Measurements from ENCODE around the gene TEAD1. TPM values are rescaled to one million over a fixed set of nuclear protein-coding genes. Genes with fewer than 3 reads are reported as not detected.
"Not testable (repeated sequence)": the region's sequence is repeated elsewhere in the genome, so short reads cannot be mapped to it uniquely, and the experiment has no call there.

Gene TEAD1
- total RNA-seq, 2 experiments from 2014 or later, result 0.12 to 0.15 TPM

DNA sequence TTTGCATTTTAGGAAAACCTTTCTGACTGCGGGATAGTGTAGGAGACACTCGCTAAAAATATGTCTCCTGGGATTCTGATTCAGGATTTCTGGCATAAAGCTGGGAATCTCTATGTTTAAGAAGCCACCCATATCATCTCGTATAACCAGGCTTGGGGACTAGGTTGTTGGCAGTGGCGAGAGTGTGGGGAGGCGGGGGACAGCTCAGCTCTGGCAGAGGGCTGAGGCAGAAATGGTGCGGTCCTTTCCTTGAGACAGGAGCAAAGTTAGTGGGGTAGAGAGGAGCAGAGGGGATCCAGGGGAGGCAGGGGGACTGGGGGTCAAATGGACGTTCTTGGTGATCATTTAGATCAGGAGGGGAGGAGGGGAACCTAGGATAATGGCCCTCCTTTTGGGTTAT is 74.3 kb downstream of the TEAD1 start:
- H3K36me3 Mint-ChIP-seq (ENCODE audit: low read depth), result no peaks in the 10 kb centered on the region
- no peak overlapping the region for H3K27ac Mint-ChIP-seq
- no peak for DNase-seq
- peaks cover 11% of the 10 kb centered on the region for H3K27me3 Mint-ChIP-seq
- ChIA-PET CTCF (no interaction called here), POLR2A (no interaction called here)
- no peaks in the 10 kb centered on the region for H3K4me1 Mint-ChIP-seq
- no peaks in the 10 kb centered on the region for H3K9me3 Mint-ChIP-seq
- H3K4me3 Mint-ChIP-seq, result no peak overlapping the region

GRCh38 chr11:12749442-12749841 is 75.2 kb downstream of the TEAD1 start:
- no peak for DNase-seq
- Mint-ChIP-seq H3K9me3 (no peaks in the 10 kb centered on the region), H3K27me3 (peaks cover 14% of the 10 kb centered on the region), H3K4me3 (no peak overlapping the region), H3K36me3 (ENCODE audit: low read depth) (no peaks in the 10 kb centered on the region), H3K27ac (no peak overlapping the region), H3K4me1 (no peaks in the 10 kb centered on the region)
- POLR2A ChIA-PET, result no interaction called here
- CTCF ChIA-PET, result no interaction called here

GRCh38 chr11:12750181-12750580 is 76.0 kb downstream of the TEAD1 start:
- H3K9me3 Mint-ChIP-seq, result no peaks in the 10 kb centered on the region
- CTCF ChIA-PET, result interaction anchor here (0.6 kb wide), 1 partner anchor 28 kb away, joined by 3 read pairs; no protein-coding TSS in a partner anchor
- DNase-seq, result no peak
- H3K36me3 Mint-ChIP-seq (ENCODE audit: low read depth), result no peaks in the 10 kb centered on the region
- no peak overlapping the region for H3K27ac Mint-ChIP-seq
- H3K4me3 Mint-ChIP-seq, result no peak overlapping the region
- H3K4me1 Mint-ChIP-seq, result no peaks in the 10 kb centered on the region
- H3K27me3 Mint-ChIP-seq, result peaks cover 13% of the 10 kb centered on the region
- POLR2A ChIA-PET, result no interaction called here

DNA sequence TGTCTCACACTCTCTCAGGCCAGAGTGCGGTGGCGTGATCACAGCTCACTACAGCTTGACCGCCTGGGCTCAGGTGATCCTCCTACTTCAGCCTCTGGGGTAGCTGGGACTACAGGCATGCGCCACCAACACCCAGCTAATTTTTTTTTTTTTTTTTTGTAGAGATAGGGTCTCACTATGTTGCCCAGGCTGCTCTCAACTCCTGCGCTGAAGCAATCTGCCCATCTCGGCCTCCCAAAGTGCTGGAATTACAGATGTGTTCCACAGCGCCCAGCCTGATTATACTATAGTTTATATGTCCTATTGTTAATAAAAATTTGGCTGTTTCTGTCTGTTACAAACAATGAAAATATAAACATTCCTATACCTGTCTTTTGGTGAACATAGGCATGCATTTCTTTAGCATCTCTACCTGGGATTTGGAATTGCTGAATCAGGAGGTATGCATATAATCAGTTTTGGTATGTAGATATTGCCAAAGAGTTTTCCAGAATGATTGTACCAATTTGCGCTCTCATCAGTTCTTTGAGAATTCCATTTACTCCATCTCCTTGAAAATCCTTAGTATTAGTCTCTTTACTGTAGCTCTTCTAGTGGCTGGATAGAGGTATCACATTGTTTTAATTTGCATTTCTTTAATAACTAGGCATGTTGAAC is 78.8 kb downstream of the TEAD1 start:
- H3K36me3 Mint-ChIP-seq (ENCODE audit: low read depth), result no peaks in the 10 kb centered on the region
- H3K27ac Mint-ChIP-seq, result no peak overlapping the region
- H3K27me3 Mint-ChIP-seq, result peaks cover 11% of the 10 kb centered on the region
- ChIA-PET CTCF (no interaction called here), POLR2A (no interaction called here)
- H3K9me3 Mint-ChIP-seq, result no peaks in the 10 kb centered on the region
- H3K4me3 Mint-ChIP-seq, result no peak overlapping the region
- no peak for DNase-seq
- no peaks in the 10 kb centered on the region for H3K4me1 Mint-ChIP-seq

DNA sequence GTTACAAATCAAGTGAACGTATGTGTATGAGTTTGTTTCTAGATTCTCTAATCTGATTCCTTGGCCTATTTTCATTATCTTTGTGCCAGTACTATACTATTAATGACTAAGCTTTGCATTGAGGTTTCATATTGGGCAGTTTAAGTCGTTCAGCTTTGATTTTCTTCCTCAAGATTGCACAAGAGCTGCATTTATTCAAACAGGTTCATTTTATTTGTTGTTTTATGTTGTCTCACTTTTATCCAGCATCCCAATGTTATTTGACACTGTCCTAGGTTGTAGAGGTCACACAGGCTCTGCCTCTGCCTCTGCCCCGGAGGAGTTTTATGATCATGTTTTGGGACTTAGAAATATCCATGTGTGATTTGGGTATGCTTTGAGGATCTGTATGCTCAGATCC is 79.8 kb downstream of the TEAD1 start:
- Mint-ChIP-seq H3K27me3 (peaks cover 12% of the 10 kb centered on the region), H3K9me3 (no peaks in the 10 kb centered on the region), H3K36me3 (ENCODE audit: low read depth) (no peaks in the 10 kb centered on the region), H3K4me1 (no peaks in the 10 kb centered on the region), H3K27ac (no peak overlapping the region), H3K4me3 (no peak overlapping the region)
- ChIA-PET CTCF (interaction anchor here (0.6 kb wide), 1 partner anchor 255 kb away, joined by 4 read pairs; no protein-coding TSS in a partner anchor), POLR2A (no interaction called here)
- no peak for DNase-seq

DNA sequence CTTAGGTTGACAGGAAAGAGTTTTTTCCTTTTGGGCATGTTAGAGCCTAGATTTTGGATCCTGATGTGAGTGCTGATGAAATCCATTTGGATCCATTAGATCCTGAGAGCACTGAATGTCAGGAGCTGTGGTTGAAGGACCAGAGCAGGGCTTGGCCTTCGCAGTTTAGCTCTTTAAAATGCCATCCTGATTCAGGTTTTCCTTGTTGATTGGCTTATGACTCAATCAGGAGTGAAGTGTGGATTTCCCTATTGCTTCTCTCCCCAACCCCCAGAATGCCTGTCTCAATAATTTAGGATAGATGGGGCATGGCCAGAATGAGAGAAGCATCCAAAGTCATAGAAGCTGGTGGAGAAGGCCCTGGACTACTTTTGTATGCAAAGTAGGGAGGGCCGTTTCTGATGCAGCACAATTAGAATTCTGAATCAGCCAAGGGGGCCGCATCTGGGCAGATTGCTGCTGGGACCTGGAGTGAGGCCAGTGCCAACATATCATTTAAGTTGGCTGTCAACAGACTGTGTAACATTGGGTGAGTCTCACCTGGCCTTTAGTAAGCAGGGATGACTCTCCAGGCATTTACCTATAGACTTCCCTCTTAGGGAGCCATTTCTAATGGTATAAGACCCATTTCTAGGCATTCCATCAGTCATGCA is 80.5 kb downstream of the TEAD1 start:
- Mint-ChIP-seq H3K27ac (no peak overlapping the region), H3K4me1 (no peaks in the 10 kb centered on the region), H3K36me3 (ENCODE audit: low read depth) (no peaks in the 10 kb centered on the region), H3K27me3 (peaks cover 16% of the 10 kb centered on the region), H3K4me3 (no peak overlapping the region), H3K9me3 (no peaks in the 10 kb centered on the region)
- POLR2A ChIA-PET, result no interaction called here
- DNase-seq, result no peak
- CTCF ChIA-PET, result interaction anchor here (0.6 to 1.8 kb wide), 3 partner anchors 9 to 256 kb away, joined by 3 to 4 read pairs (median 4); no protein-coding TSS in a partner anchor

DNA sequence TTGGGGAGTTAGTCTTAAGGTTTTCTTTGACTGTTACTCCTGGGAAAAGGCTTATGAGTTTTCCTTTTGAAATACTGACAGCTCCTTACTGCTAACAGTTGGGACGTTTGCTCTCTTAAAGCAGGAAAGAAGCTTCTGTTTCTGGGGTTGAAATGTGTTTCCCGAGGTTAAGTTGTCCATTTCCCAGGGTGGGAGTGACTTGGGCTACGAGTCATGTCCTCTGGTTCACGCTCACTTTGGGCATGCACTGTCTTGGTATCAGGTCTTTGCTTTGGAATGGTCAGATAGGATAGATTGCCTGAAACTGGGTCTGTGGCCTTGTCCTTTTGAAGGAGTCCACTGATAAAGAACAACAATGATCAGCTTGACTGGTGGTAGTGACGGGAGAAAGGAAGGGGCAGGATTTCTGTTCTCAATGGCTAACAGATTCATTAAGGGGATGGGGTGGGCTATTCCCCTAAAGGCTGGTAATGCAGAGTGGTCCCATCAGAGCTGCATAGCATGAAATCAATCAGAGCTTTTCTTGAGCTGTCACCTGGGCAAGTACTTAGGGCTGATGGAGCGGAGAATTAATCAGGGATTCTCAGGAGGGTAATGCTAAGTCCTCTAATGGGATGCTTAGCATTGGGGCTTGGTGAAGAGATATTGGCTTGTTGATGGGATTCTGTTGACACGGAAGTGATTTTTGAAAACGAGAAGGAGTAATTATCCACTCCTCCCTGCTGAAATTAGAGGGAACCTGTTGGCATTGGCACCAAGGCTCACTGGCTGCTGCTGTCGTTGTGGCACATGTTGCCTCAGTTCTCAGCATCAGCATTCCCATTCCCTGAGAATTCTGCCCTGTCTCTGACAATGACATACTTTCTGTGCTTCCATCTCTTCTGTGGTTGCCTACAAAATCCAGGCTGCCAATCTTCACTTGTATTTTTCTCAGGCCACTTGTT is 81.6 kb downstream of the TEAD1 start:
- CTCF ChIA-PET, result interaction anchor here (1.8 kb wide), 1 partner anchor 8 kb away, joined by 4 read pairs; no protein-coding TSS in a partner anchor
- no peak for DNase-seq
- H3K9me3 Mint-ChIP-seq, result no peaks in the 10 kb centered on the region
- H3K27me3 Mint-ChIP-seq, result peaks cover 22% of the 10 kb centered on the region
- no peak overlapping the region for H3K4me3 Mint-ChIP-seq
- H3K27ac Mint-ChIP-seq, result no peak overlapping the region
- POLR2A ChIA-PET, result no interaction called here
- H3K4me1 Mint-ChIP-seq, result no peaks in the 10 kb centered on the region
- no peaks in the 10 kb centered on the region for H3K36me3 Mint-ChIP-seq (ENCODE audit: low read depth)

- no peak for DNase-seq
These were observed 82.2 kb downstream of the TEAD1 start for GRCh38 chr11:12756454-12756806.

GRCh38 chr11:12756867-12757266 is 82.6 kb downstream of the TEAD1 start:
- POLR2A ChIA-PET, result no interaction called here
- no peak overlapping the region for H3K4me3 Mint-ChIP-seq
- no peak for DNase-seq
- peaks cover 24% of the 10 kb centered on the region for H3K27me3 Mint-ChIP-seq
- no peak overlapping the region for H3K27ac Mint-ChIP-seq
- H3K36me3 Mint-ChIP-seq (ENCODE audit: low read depth), result no peaks in the 10 kb centered on the region
- no peaks in the 10 kb centered on the region for H3K4me1 Mint-ChIP-seq
- H3K9me3 Mint-ChIP-seq, result no peaks in the 10 kb centered on the region
- CTCF ChIA-PET, result interaction anchor here (0.9 to 1.1 kb wide), 2 partner anchors 9 to 37 kb away, joined by 3 read pairs; no protein-coding TSS in a partner anchor

More at GRCh38 chr11:12756454-12756806, 82.2 kb downstream of the TEAD1 start:
- Mint-ChIP-seq H3K9me3 (no peaks in the 10 kb centered on the region), H3K27ac (no peak overlapping the region), H3K4me1 (no peaks in the 10 kb centered on the region), H3K4me3 (no peak overlapping the region), H3K27me3 (peaks cover 23% of the 10 kb centered on the region), H3K36me3 (ENCODE audit: low read depth) (no peaks in the 10 kb centered on the region)
- ChIA-PET CTCF (no interaction called here), POLR2A (no interaction called here)

DNA sequence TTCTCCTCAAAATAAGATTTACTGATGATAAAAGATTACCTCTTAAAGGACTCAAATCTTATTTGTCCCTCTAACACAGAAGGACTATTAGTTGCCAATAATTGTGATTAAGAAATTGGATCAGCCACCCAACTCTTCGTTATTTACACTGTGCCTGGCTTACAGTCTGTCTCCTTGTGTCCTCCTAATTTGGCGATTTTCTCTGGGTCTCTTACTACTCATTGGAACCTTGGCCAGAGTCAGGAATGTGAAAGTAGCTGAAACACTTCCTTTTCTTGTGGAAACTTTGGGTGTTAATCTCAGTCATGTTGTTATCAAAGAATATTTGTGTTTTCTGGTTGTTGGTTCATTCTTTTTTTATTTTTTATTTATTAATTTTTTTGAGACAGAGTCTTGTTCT is 83.2 kb downstream of the TEAD1 start:
- peaks cover 24% of the 10 kb centered on the region for H3K27me3 Mint-ChIP-seq
- DNase-seq, result no peak
- H3K9me3 Mint-ChIP-seq, result no peaks in the 10 kb centered on the region
- H3K4me1 Mint-ChIP-seq, result no peaks in the 10 kb centered on the region
- CTCF ChIA-PET, result interaction anchor here (0.9 to 1.1 kb wide), 2 partner anchors 9 to 37 kb away, joined by 3 read pairs; no protein-coding TSS in a partner anchor
- no peak overlapping the region for H3K27ac Mint-ChIP-seq
- H3K4me3 Mint-ChIP-seq, result no peak overlapping the region
- H3K36me3 Mint-ChIP-seq (ENCODE audit: low read depth), result no peaks in the 10 kb centered on the region
- POLR2A ChIA-PET, result no interaction called here

- H3K9me3 Mint-ChIP-seq; POLR2A ChIA-PET; H3K4me3 Mint-ChIP-seq; H3K4me1 Mint-ChIP-seq; H3K27ac Mint-ChIP-seq; DNase-seq; H3K36me3 Mint-ChIP-seq (ENCODE audit: low read depth); CTCF ChIA-PET: not testable (repeated sequence)
- peaks cover 28% of the 10 kb centered on the region for H3K27me3 Mint-ChIP-seq
These were observed 83.9 kb downstream of the TEAD1 start for GRCh38 chr11:12758117-12758516.

GRCh38 chr11:12761029-12761428 is 86.8 kb downstream of the TEAD1 start:
- no peak for DNase-seq
- POLR2A ChIA-PET, result no interaction called here
- CTCF ChIA-PET, result no interaction called here
- H3K36me3 Mint-ChIP-seq (ENCODE audit: low read depth), result no peaks in the 10 kb centered on the region
- H3K4me1 Mint-ChIP-seq, result no peaks in the 10 kb centered on the region
- no peak overlapping the region for H3K4me3 Mint-ChIP-seq
- no peak overlapping the region for H3K27ac Mint-ChIP-seq
- H3K27me3 Mint-ChIP-seq, result peaks cover 29% of the 10 kb centered on the region
- no peaks in the 10 kb centered on the region for H3K9me3 Mint-ChIP-seq

- H3K27me3 Mint-ChIP-seq, result peaks cover 32% of the 10 kb centered on the region
- H3K36me3 Mint-ChIP-seq (ENCODE audit: low read depth), result no peaks in the 10 kb centered on the region
- no peak for DNase-seq
- POLR2A ChIA-PET, result no interaction called here
- H3K4me1 Mint-ChIP-seq, result no peaks in the 10 kb centered on the region
- H3K4me3 Mint-ChIP-seq, result no peak overlapping the region
- H3K27ac Mint-ChIP-seq, result no peak overlapping the region
- CTCF ChIA-PET, result no interaction called here
- H3K9me3 Mint-ChIP-seq, result no peaks in the 10 kb centered on the region
These were observed 88.1 kb downstream of the TEAD1 start for GRCh38 chr11:12762278-12762677.

All from activated CD4-positive, alpha-beta T cell treated with anti-CD3 and anti-CD28 coated beads, Interleukin-2, amount 10 ng/mL, durations not matched to agents 7 days and 5 days (primary cell).